HUES48 (cell line): Measurements from ENCODE around the gene ENO2.

Experiments used
- H3K27ac ChIP-seq: one replicate; pipeline ENCODE4 v1.7.0; 2013; ENCODE audit warnings: low read depth, low read length, inconsistent platforms
- H3K27me3 ChIP-seq: 2 replicates; pipeline ENCODE4 v1.6.1; 2013; ENCODE audit warnings: mild to moderate bottlenecking, low read length; ENCODE audit not compliant: control insufficient read depth, insufficient read depth
- H3K36me3 ChIP-seq: 2 replicates; pipeline ENCODE4 v1.6.1; 2013; ENCODE audit warnings: low read length; ENCODE audit not compliant: control insufficient read depth, insufficient read depth
- H3K4me1 ChIP-seq: 2 replicates; pipeline ENCODE4 v1.6.1; 2013; ENCODE audit warnings: mild to moderate bottlenecking, low read length; ENCODE audit not compliant: control insufficient read depth, insufficient read depth
- H3K4me3 ChIP-seq: 2 replicates; pipeline ENCODE4 v1.5.1; 2013; ENCODE audit warnings: mild to moderate bottlenecking, low read depth, low read length
- H3K9ac ChIP-seq: 2 replicates; pipeline ENCODE4 v1.6.1; 2013; ENCODE audit warnings: mild to moderate bottlenecking, low read depth, low read length, moderate library complexity
- H3K9me3 ChIP-seq: 2 replicates; pipeline ENCODE4 v1.6.1; 2013; ENCODE audit warnings: low read length; ENCODE audit not compliant: control insufficient read depth, insufficient read depth

Gene ENO2

GRCh38 chr12:6968426-6968825, 54.0 kb downstream of the ENO2 start:
- Histone ChIP-seq H3K4me3 (peak overlapping the region; percentile 100; the same call in 1 of the 2 replicates), H3K36me3 (peaks cover 61% of the 10 kb centered on the region), H3K27ac (no peak overlapping the region), H3K9ac (no peak overlapping the region), H3K9me3 (no peaks in the 10 kb centered on the region), H3K27me3 (no peaks in the 10 kb centered on the region), H3K4me1 (peaks cover 28% of the 10 kb centered on the region)

- H3K4me1 ChIP-seq, result peaks cover 14% of the 10 kb centered on the region
- H3K27me3 ChIP-seq, result no peaks in the 10 kb centered on the region
- peak overlapping the region; percentile 100 for H3K4me3 ChIP-seq
- H3K36me3 ChIP-seq, result peaks cover 65% of the 10 kb centered on the region
- H3K27ac ChIP-seq, result peak overlapping the region; percentile 95
- H3K9me3 ChIP-seq, result no peaks in the 10 kb centered on the region
- H3K9ac ChIP-seq, result peak overlapping the region; percentile 99
These were observed 55.7 kb downstream of the ENO2 start for GRCh38 chr12:6970096-6970527.
